Vagina (tissue), 2 donors: Measurements from ENCODE around the gene PACRG. TPM values are rescaled to one million over a fixed set of nuclear protein-coding genes. Genes with fewer than 3 reads are reported as not detected.

Experiments used
- DNase-seq, 2 donors: peaks; one replicate each; pipeline ENCODE4 v3.0.0-alpha.2; 2017; ENCODE audit errors: extremely low spot score in 2 of 2
- H3K27ac ChIP-seq: fragments of 200-600 bp; sonication (generic); one replicate; pipeline ENCODE4 v1.5.1; 2019
- H3K27me3 ChIP-seq: fragments of 200-600 bp; sonication (generic); one replicate; pipeline ENCODE4 v1.5.1; 2019
- H3K36me3 ChIP-seq, 2 donors: fragments of 200-600 bp; sonication (generic); one replicate each; pipeline ENCODE4 v1.5.1; 2017 to 2019
- H3K4me1 ChIP-seq: fragments of 200-600 bp; sonication (generic); one replicate; pipeline ENCODE4 v1.5.1; 2019
- H3K4me3 ChIP-seq, 2 donors: fragments of 200-600 bp; sonication (generic); 1 replicate in 1 of 2; 2 replicates in 1 of 2; pipeline ENCODE4 v1.5.1; 2016 to 2019
- H3K9me3 ChIP-seq: fragments of 200-600 bp; sonication (generic); one replicate; pipeline ENCODE4 v1.5.1; 2019
- CTCF ChIP-seq, 3 experiments: fragments of 450-650 bp in 2 of 3; fragments of 200-600 bp in 1 of 3; sonication (generic) in 1 of 3; IDR thresholded peaks; one replicate each; pipeline ENCODE4 v1.5.1; 2017 to 2019; ENCODE audit warnings: antibody characterized with exemption in 3 of 3, mild to moderate bottlenecking in 2 of 3, moderate library complexity in 2 of 3
- POLR2A ChIP-seq, 2 donors: fragments of 450-650 bp; IDR thresholded peaks; one replicate each; pipeline ENCODE4 v1.6.1; 2017; ENCODE audit warnings: antibody characterized with exemption in 2 of 2, mild to moderate bottlenecking in 2 of 2, moderate library complexity in 2 of 2
- POLR2AphosphoS5 ChIP-seq, 2 donors: sonication (generic); formaldehyde crosslinking; IDR thresholded peaks; one replicate each; pipeline ENCODE4 v1.9.0; 2017; ENCODE audit warnings: antibody characterized with exemption in 2 of 2, mild to moderate bottlenecking in 2 of 2, low read depth in 1 of 2; ENCODE audit not compliant: insufficient read depth in 1 of 2
- intact Hi-C: fragments of 100-400 bp; cut with DNase I; formaldehyde crosslinking; loops from one replicate; pipeline ENCODE4 v1.15.1; 2023
- total RNA-seq: library from RNA; depleted of rRNA; stranded (reverse); fragments of >200 nt; gene quantifications from one replicate; pipeline ENCODE4 v1.2.3, GENCODE V29; 2016

PACRG gene
- total RNA-seq, 1 donor from 2014 or later, result not detected

GRCh38 chr6:163123098-163123497, 395.3 kb downstream of the PACRG start:
- no peak for TF ChIP-seq POLR2AphosphoS5 (IDR thresholded peaks at IDR 0.05; ENCODE audit: insufficient read depth in 1 of 2, low read depth in 1 of 2)
- TF ChIP-seq CTCF (IDR thresholded peaks at IDR 0.05), result no peak
- TF ChIP-seq POLR2A (IDR thresholded peaks at IDR 0.05), result no peak
- intact Hi-C loops, result no loop called here
- no peak overlapping the region for H3K4me3 ChIP-seq
- no peak for DNase-seq
- no peaks in the 10 kb centered on the region for H3K9me3 ChIP-seq
- no peaks in the 10 kb centered on the region for H3K4me1 ChIP-seq
- no peak overlapping the region for H3K27ac ChIP-seq
- no peaks in the 10 kb centered on the region for H3K36me3 ChIP-seq
- no peaks in the 10 kb centered on the region for H3K27me3 ChIP-seq

GRCh38 chr6:163126741-163127140, 399.0 kb downstream of the PACRG start:
- Histone ChIP-seq H3K27me3 (no peaks in the 10 kb centered on the region), H3K36me3 (no peaks in the 10 kb centered on the region), H3K27ac (no peak overlapping the region), H3K4me1 (no peaks in the 10 kb centered on the region), H3K4me3 (no peak overlapping the region), H3K9me3 (no peaks in the 10 kb centered on the region)
- TF ChIP-seq POLR2AphosphoS5 (IDR thresholded peaks at IDR 0.05; ENCODE audit: insufficient read depth in 1 of 2, low read depth in 1 of 2), result no peak
- TF ChIP-seq POLR2A (IDR thresholded peaks at IDR 0.05), result no peak
- TF ChIP-seq CTCF (IDR thresholded peaks at IDR 0.05), result no peak
- intact Hi-C loops, result no loop called here
- no peak for DNase-seq

- H3K27ac ChIP-seq, result no peak overlapping the region
- intact Hi-C loops, result no loop called here
These were observed 399.8 kb downstream of the PACRG start for GRCh38 chr6:163127587-163127986.

GRCh38 chr6:163128324-163128723, 400.6 kb downstream of the PACRG start:
- H3K27ac ChIP-seq, result no peak overlapping the region
- no peaks in the 10 kb centered on the region for H3K27me3 ChIP-seq
- intact Hi-C loops, result no loop called here
- no peak for TF ChIP-seq CTCF (IDR thresholded peaks at IDR 0.05)
- no peak for TF ChIP-seq POLR2AphosphoS5 (IDR thresholded peaks at IDR 0.05; ENCODE audit: insufficient read depth in 1 of 2, low read depth in 1 of 2)
- no peak for TF ChIP-seq POLR2A (IDR thresholded peaks at IDR 0.05)
- no peaks in the 10 kb centered on the region for H3K4me1 ChIP-seq
- no peaks in the 10 kb centered on the region for H3K36me3 ChIP-seq
- no peak for DNase-seq
- H3K4me3 ChIP-seq, result no peak overlapping the region
- H3K9me3 ChIP-seq, result no peaks in the 10 kb centered on the region

More at GRCh38 chr6:163127587-163127986, 399.8 kb downstream of the PACRG start:
- DNase-seq, result no peak
- H3K36me3 ChIP-seq, result no peaks in the 10 kb centered on the region
- H3K27me3 ChIP-seq, result no peaks in the 10 kb centered on the region
- no peak overlapping the region for H3K4me3 ChIP-seq
- H3K9me3 ChIP-seq, result no peaks in the 10 kb centered on the region
- H3K4me1 ChIP-seq, result no peaks in the 10 kb centered on the region
- no peak for TF ChIP-seq POLR2AphosphoS5 (IDR thresholded peaks at IDR 0.05; ENCODE audit: insufficient read depth in 1 of 2, low read depth in 1 of 2)
- TF ChIP-seq POLR2A (IDR thresholded peaks at IDR 0.05), result no peak
- no peak for TF ChIP-seq CTCF (IDR thresholded peaks at IDR 0.05)

- Histone ChIP-seq H3K4me3 (no peak overlapping the region), H3K4me1 (no peaks in the 10 kb centered on the region), H3K9me3 (no peaks in the 10 kb centered on the region), H3K27ac (no peak overlapping the region), H3K27me3 (no peaks in the 10 kb centered on the region), H3K36me3 (no peaks in the 10 kb centered on the region)
- no peak for DNase-seq
- TF ChIP-seq POLR2AphosphoS5 (IDR thresholded peaks at IDR 0.05; ENCODE audit: insufficient read depth in 1 of 2, low read depth in 1 of 2) (no peak), CTCF (IDR thresholded peaks at IDR 0.05) (no peak), POLR2A (IDR thresholded peaks at IDR 0.05) (no peak)
- intact Hi-C loops, result no loop called here
These were observed 404.4 kb downstream of the PACRG start for GRCh38 chr6:163132050-163132750.
